Measurements from ENCODE around the gene FAM118B.

Gene FAM118B

DNA sequence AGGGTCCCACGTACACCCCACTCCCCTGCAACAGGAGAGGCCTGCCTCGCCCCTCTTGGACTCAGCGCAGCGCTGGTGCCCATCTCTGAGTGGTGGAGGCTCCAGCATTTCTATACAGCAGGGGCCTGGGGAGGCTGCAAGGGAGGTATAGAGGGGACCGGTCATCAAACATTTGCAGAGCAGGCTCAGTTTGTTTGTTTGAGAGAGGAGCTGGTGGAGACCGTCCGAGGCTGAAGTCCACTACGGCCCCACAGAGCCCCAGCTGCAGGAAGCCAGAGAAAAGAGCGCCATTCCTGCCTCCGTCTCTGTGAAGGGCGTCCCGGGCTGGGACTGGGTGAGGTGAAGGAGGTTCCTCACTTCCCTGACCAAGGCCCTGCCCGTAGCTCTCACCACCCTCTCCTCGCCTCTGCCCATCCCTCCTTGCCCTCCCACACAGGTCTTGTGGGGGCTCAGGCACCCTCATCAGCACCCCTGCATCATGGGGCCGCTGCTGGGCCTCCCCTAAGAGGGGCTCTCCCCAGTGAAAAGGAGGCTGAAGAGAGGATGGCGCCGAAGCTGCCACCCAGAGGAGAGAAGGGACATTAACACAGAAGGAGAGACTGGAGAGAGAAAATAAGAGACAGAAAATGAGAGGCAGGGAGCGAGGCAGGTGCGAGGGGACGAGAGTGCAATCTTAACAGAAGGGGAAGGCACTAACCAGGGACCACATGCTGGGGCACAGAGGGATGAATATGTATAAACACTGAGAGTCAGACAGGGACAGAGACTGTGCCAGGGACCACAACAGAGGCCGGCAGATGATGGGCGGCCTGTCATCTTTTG lies 24.7 kb upstream of the FAM118B start:
- DNase-seq = no peak

DNA sequence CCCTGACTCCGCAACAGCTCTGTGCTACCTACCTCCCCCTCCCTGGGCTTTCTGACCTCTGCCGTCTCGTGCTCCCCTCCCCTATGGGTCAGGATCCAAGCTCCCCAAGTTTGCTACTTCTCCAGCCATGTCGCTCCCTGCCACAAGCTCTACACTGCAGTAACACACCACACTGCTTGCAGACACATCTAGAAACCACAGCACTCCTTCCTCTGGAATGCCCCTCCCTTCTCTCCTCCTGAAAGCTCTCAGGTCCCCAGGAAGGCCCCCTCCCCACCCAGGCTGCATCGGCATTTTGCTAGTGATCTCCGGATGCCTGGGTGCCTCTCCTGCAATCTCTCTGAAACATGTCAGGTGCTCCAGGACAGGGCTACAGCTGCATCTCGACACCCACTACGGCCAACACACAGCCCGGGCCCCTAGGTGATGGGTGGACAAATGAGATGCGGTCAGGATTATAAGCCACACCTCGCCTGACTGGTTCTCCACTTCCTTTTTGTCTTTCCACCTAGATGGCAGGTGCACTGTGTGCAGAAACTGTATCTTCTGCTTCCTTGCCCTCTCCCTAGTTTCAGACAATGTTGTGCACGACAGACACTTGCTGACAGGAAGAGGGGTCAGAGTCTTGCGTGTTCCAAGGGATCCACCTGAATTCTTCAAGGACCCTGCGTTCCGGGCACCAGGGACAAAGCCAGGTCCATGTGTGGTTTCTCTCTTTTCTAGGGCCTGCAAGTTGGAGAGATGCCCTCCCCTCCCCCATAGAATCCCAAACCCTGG lies 23.1 kb upstream of the FAM118B start:
- no peak for DNase-seq

DNA sequence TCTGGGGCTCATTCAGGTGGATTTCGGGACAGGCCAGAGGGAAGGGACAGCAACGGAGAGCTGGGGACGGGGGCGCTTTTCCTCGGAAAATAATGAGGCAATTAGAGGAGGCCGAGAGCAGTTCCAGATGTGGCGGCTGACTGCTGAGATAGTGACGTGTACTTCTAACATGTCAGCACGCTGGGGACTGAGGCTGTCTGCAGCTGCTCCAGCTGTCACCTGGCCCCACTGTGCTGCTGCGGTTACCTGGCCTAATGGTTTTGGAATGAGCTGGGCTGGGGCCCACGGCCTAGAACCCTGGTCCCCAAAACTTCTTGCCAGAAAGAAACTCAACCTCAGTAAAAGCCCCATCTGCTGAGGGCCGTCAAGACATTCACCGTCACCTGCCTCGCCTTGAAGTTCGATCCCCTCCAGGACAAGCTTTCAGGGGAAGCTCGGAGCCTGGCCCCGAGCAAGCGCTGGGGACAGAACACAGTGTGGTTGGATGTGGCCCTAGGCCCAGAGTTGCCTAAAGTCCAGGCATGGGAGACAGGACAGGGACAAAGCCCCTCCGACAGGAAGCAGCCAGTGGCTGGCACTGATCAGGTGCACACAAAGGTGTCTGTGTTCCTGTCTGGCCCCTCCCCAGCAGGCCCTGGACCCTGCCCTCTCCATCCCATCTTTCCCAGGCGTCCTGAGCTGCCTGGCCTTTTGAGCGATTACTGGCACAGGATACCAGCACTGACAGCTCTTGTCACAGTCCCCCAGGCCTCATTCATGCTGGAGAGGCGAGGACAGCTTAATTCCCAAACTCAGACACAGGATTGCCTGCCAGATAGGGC lies 22.3 kb upstream of the FAM118B start:
- no peak for DNase-seq

DNA sequence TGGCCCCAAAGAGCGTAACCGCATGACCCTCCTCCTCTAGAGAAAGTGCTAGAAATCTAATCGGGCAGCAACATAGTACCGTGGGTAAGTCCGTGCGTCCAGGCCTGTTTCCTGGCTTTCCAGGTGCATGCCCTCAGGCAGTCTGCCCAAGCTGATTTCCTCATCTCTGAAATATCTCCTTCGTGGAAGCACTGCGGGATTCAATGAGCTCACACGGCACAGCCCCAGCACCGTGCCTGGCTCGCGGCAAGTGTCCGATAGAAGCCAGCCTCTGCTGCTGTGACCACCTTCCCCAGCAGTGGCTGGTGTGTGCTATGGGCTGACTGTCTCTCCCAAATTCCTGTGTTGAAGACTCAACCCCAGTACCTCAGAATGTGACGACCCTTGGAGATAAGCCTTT lies 20.8 kb upstream of the FAM118B start:
- DNase-seq = no peak

DNA sequence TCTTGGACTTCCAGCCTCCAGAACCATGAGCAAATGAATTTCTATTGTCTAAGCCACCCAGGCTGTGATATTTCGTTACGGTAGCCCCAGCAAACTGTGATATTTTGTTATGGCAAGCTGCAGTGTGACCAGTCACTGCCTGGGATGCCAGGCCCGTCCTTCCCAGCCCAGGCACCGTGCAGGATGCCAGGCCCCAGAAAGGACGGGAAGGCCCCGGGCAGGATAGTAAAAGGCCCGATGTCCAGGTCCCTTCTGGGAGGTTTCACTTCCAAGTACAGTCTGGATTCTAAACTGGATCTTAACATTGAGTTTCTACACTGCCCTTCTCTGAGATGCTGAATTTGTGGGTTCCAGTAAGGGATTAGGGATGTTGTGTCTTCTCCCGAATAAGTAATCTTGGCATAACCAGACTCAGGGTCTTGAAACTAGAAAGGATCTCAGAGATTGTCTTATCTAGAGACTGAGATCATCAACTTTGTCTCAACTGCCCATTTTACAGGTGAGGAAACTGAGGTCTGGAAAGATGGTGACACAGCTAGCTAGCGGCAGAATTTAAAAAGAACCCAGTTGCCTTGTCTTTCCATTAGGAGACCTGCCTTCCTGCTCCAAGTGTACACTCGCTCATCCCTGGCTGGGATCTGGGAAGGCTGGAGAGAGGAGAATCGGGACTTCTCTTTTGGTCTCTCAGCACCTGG lies 20.1 kb upstream of the FAM118B start:
- no peak for DNase-seq

DNA sequence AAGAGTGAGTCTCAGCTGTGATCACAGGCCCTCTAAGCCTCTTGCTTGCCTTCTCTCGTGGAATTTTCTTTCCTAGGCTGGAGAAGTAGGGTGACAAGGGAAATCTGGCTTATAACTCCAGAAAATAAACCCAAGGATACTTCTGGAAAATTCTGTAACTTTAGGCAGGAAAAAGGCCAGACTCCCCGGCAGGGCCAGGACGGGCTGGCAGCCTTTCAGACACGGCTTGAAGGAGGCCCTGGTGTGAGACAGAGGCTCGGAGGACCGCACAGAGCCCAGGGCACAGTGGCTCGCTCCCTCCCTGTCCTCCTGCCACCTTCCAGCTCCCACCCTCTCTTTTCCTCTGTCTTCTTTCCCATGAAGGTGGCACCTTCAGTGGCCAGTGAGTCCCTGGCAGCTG lies 19.2 kb upstream of the FAM118B start:
- DNase-seq = no peak

DNA sequence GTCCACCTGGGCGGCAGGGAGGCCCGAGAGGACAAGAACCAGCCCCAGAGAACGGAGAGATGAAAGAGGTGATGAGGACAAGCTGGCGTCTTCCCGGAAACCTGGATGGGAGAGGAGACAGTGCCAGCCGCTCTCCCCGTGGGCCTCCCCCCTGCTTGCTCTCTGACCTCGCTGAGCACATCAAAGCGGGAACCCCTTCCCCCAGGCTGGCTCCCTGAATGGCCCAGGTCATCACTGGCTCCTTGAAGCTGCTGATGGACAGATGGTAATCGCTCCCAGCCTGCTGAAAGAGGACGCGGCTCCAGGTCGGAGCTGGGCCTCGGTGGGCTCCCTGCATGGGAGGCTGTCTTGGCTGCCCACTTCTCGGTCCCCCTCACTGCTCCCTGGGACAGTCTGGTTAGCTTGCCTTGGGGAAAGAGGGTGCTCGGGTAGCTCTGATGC lies 18.5 kb upstream of the FAM118B start:
- DNase-seq = no peak

DNA sequence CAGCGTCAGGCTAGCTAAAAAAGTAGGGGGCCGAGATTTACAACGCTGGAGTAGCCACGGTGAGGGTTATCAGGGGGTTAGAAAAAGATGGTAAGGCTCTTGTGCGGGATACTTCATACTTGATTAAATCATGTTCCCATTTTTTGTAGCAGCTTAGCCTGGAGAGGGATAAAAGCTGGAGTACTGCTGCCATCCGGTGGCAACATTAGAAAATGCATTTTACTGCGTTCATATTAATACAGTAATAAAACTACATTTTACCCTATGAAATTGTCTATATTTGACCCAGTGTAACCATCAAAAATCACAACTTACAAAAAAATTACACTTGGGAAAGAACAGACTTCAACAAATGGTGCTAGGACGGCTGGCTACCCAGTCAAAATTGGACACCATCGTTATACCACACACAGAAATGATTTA lies 17.4 kb upstream of the FAM118B start:
- DNase-seq = peak in 1 of 2 experiments; percentile 44

DNA sequence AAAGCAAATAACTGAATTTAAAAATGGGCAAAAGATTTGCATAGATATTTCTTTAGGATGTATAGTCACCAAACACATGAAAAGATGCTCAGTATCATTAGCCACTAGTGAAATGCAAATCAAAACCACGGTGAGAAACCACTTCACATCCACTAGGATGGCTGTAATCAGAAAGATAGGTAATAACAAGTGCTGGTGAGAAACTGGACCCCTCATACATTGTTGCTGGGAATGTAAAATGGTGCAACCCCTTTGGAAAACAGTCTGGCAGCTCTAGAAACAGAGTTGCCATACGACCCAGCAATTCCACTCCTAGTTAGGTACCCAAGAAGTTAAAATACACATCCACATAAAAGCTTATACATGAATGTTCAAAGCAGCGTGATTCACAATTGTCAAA lies 16.5 kb upstream of the FAM118B start:
- no peak for DNase-seq

DNA sequence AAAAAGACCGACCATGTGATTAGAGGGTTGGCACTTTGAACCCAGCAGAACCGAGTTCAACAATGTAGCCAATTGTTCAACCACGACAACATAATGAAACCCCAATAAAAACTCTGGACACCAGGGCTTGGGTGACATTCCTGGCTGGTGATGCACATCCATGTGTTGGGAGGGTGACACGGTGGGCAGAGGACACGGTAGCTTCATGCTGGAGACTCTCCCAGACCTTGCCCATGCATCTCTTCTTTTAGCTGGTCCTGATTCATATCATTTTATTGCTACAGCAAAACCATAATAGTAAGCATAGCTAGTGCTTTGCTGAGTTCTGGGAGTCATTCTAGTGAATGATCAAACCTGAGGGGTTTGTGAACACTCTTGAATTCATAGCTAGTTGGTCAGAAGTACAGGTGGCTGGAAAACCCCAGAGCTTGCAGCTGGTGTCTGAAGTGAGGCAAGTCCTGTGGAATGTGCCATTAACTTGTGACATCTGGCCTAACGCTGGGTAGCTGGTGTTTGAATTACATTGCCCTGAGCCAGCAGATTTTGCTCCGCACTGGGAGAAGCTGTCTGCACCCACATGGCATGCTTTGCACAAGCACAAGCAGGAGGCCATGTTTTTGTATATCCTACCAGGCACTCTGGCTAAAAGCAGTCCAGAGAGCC lies 14.2 kb upstream of the FAM118B start:
- no peak for DNase-seq

DNA sequence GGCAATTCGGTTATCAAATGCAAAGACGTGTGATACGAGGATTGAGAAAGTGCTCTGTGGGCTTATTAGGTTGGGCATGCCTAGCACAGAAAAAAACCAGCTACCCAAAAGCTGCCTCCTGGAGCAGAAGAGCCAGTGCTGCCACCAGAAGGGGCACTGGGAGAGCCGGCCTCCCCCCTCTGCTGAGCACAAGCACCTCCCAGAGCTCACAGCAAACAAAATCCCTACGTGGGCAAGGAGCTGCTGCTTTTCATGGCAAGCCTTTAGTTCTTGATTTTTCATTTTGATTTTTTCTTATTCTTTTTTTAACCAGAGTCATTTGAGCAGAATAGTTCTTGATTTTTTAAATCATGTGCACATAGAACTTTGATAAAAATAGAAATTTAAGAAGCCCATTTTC lies 12.9 kb upstream of the FAM118B start:
- no peak for DNase-seq

DNA sequence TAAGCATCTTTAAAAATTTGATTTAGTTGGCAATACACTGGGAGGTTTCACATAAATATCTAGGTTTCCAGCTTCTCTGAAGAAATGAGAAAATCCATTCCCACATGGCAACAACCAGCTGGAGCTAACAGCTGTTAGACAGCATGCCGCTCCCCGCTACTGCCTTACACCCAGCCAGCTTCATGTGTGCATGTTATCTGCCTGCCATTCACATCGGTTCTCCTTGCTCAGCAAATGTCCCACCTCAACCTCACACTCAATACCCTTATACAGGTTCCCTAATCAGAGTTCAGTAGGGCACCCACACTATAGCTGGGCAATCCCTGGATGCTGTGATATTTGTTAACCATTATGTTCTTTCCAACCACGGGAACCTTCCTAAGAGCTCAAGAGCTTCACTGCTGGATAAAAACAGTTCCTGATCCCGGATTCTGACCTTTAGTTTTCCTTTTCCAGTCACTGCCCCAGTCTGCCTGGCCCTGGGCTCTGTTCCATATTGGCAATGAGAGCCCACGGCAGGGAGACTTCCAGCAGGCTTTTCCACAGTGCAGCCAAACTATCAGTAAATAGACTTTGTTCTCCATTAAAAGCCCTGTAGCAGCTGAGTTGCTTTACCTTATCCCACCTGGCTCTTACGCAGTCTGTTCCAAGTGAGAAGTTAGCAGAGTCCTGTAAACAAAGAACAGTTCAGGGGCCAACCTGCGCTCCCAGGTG lies 8.8 kb upstream of the FAM118B start:
- DNase-seq = no peak

DNA sequence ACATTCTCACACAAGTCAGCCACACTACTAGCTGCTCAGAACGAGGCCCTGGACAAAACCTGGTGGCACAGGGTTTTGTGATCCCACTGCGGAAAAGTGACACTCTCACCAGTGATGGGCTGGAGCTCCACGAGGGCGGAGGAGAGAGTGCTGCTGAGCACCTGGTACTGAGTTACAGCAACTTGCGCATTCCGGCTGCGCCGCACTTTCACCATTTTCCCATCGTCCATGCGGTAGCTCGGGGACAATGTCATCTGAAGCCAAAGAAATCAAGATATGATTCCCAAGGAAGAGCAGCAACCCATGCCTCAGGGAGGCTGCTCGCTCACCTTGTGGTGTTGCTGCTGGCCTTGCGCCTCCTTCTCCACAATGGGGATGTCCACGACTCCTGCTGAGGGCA lies 6.2 kb upstream of the FAM118B start:
- no peak for DNase-seq

DNA sequence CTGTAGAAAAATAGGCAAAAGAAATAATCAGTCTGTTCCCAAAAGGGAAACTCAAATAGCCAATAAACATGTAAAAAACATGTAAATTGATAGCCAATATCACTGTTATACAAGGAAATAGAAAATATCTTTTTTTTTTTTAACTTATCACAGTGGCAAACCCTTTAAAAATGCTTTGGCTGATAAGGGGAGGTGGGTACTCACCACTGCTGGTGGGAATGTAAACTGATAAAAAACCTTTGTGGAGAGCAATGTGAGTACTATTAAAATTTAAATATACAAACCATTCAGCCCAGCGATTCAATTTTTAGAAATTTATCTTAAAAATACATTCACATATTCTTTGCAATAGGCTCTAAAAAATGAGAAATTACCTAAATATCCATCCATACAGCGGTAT lies 3.7 kb upstream of the FAM118B start:
- DNase-seq = no peak

DNA sequence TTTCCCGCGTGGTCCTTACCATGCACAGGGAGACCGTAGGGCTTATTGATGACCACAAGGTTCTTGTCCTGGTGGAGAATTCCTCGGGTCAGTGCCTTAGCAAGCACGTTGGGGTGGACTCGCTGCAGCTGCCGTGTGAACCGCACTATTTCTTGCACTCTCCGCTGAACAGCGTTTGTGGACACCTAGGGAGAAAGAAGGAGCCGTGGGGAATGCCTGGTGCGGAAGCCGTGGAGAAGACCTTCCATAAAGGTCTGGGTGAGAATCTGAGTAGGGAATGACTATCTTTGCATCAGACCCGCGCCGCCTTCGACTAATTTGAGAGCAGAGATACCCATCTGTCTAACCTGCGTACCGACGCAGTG lies 729 bp upstream of the FAM118B start:
- DNase-seq = no peak

DNA sequence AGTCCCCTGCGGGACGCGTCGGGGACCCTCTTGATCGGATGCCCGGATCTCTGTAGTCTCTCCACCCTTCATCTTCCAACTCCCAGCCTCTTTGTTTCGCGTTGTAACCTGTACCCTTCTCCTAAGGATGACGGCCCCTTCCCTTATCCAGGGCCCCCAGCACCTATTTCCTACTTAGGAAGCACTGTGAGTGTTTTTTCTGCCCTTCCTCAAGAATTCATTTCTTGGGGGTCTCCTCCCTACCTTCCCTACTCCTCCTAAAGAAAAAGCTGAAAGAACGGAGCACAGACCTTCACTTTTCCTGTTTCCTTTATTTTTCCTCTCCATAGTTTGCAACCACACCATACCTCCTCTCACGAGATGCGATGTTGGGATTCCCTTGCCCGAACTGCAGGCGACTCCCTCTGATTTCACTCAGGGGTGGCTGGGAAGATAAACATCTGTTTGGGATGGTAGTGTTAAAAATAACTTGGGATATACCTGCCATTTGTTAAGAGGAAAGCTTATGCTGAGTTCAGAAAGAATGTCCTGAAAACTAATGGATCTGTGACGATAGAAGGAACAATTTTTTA lies 593 bp downstream of the FAM118B start:
- no peak for DNase-seq

DNA sequence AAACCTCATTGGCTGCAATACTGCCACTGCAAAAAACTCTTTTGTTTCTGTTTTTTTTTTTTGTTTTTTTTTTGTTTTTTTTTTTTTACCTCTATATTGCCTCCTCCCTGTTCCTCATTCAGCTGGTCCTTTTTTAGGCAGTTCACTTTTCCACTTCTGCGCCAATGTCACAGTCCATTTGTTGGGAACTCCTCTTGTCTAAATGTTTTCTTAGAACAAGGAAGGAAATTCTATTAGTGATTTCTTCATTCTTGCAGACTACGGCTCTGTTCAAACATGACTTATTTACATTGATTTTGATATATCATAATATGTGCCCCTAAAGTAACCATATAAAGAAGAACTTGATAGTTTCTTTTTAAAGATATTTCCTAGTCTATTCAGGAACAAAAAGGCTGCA lies 2.9 kb downstream of the FAM118B start:
- DNase-seq = no peak

DNA sequence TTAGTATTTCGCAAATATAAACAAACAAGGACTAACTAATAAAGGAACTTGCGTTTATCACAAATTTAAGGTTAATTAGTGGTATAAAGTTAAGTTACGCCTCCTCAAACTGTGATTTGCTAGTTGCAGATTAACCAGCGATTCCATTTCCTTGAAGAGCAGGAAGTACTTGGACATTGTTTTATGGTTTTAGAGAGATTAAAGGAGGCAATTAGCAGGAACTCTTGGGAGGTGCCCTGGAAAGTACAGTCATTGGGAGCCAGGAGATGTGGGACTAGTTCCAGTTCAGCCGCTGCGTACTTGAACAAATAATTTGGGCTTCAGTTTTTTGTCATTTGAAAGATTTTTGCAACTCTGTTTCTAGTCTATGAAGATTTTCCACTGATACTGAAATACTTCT lies 3.3 kb downstream of the FAM118B start:
- DNase-seq = no peak

DNA sequence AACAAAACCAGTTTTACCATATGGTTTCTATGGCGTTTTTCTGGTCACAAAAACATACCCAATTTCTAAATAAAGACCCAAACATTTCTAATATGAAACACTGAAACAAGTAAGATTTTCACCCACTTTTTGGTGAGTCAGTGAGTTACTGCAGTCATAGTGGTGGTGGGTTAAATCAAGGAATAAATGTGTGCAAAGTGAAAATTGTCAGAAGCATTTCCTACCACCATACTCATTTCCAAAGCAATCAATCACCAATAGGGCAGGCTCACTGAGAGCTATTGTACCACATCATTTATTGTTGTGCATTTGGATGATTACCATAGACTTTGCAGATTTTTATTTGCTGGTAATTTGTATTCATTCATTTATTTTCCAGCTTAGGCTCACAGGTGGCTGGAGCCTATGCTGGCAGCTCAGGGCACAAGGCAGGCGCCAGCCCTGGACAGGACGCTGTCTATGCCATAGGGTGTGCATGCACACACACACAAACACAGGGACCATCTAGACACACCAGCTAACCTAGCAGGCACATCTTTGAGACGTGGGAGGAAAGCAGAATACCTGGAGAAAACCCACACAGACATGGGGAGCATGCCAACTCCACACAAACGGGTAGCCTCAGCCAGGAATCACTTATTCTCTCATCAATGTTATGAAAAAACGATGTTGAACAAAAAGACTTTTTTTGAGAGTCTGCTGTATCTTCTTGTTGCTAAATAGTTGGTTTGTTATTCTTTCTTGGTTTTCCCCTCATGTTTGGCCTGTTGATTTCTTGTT lies 5.1 kb downstream of the FAM118B start:
- no peak for DNase-seq

DNA sequence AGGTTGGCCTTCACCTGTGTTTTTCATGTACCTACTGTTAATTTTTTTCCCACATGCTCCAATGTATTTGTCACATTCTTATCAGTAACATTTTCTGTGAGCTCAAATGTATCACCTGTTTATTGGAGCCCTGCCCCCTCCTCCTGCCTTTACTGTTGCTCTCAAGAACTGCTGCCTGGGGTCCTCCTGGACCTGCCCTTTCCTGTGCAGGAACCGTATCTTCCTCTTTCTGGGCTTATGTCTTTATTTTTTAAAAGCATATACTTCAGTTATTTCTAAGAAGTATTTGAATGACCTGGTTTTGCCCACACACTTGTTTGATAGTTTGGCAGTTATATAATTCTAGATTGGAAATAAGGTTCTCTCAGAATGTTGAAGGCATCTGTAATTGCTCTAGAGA lies 5.9 kb downstream of the FAM118B start:
- DNase-seq = no peak

Data from activated T-cell treated with anti-CD3 and anti-CD28 coated beads, Interleukin-2, amount 50 U/mL, for 48 hours (primary cell).